Activated T-helper 17 cell treated with anti-CD3 and anti-CD28 coated beads, Interleukin-2, amount 50 U/mL, for 72 hours (primary cell): Measurements from ENCODE around the gene PTPN4. TPM values are rescaled to one million over a fixed set of nuclear protein-coding genes. Genes with fewer than 3 reads are reported as not detected.
A peak's percentile ranks its signal among the peaks of the same experiment; 100 is the strongest.

Experiments
- ATAC-seq: fragments of 150-1000 bp; cut with Tn5 transposase; replicated peaks from 2 replicates; pipeline ENCODE4 v1.10.0; 2021; ENCODE audit warnings: mild to moderate bottlenecking, moderate library complexity
- H3K27ac Mint-ChIP-seq: one replicate; pipeline ENCODE4 v1.8.0; 2022; ENCODE audit warnings: mixed read lengths
- H3K27me3 Mint-ChIP-seq: one replicate; pipeline ENCODE4 v1.8.0; 2022; ENCODE audit warnings: mixed read lengths
- H3K36me3 Mint-ChIP-seq: one replicate; pipeline ENCODE4 v1.8.0; 2022; ENCODE audit warnings: low read depth, mild to moderate bottlenecking, mixed read lengths
- H3K4me1 Mint-ChIP-seq: one replicate; pipeline ENCODE4 v1.8.0; 2022; ENCODE audit warnings: mixed read lengths
- H3K4me3 Mint-ChIP-seq: one replicate; pipeline ENCODE4 v1.8.0; 2022; ENCODE audit warnings: mild to moderate bottlenecking, mixed read lengths
- H3K9me3 Mint-ChIP-seq: one replicate; pipeline ENCODE4 v1.8.0; 2022; ENCODE audit warnings: mixed read lengths
- total RNA-seq, 2 donors: library from RNA; stranded (reverse); gene quantifications; one replicate each; pipeline ENCODE4 v1.2.3, GENCODE V29; 2022

PTPN4 gene
- total RNA-seq, 2 donors from 2014 or later: 34.9 to 49.4 TPM

DNA sequence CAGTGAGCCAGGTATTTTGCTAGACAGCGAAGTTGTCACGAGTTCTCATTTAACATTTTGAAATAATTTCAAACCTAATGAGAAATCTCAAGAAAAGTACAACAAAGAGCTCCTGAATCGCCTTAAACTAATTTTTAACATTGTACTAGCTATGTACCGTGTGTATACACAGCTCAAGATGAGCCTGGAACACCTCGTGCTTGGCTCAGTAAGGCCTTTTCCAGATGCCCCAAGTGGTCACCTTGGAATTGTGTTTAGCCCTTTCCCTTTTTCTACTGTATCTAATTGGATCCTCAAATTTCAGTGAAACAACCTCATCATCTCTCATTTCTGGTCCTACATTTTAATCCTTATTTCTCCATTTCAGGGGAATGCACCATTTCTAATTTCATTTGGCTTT is 7.2 kb downstream of the PTPN4 start:
- no peaks in the 10 kb centered on the region for H3K36me3 Mint-ChIP-seq
- ATAC-seq: no peak
- H3K27me3 Mint-ChIP-seq: no peaks in the 10 kb centered on the region
- H3K4me1 Mint-ChIP-seq: peaks cover 28% of the 10 kb centered on the region
- H3K27ac Mint-ChIP-seq: no peak overlapping the region
- no peak overlapping the region for H3K4me3 Mint-ChIP-seq
- no peaks in the 10 kb centered on the region for H3K9me3 Mint-ChIP-seq

DNA sequence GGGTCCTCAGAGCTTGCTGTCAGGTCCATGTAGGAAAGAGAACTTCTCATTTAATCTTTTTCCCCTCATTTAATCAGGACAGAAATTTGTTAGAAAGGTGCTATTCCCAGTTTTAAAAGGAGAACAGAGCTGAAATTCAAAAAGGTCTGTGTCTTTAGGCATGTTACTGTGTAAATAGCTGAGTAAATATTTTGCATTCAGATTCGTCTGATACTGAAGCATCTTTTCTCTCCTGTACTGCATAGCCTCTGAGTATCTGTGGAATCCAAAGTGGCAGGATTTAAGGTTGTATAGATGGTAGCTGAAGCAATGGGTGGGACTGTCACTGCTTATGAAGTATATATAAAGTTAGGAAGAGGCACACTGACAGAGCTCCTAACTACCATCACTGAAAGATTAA is 9.0 kb downstream of the PTPN4 start:
- Mint-ChIP-seq H3K9me3 (no peaks in the 10 kb centered on the region), H3K27ac (no peak overlapping the region), H3K4me1 (peaks cover 22% of the 10 kb centered on the region), H3K4me3 (no peak overlapping the region), H3K36me3 (no peaks in the 10 kb centered on the region), H3K27me3 (no peaks in the 10 kb centered on the region)
- no peak for ATAC-seq

DNA sequence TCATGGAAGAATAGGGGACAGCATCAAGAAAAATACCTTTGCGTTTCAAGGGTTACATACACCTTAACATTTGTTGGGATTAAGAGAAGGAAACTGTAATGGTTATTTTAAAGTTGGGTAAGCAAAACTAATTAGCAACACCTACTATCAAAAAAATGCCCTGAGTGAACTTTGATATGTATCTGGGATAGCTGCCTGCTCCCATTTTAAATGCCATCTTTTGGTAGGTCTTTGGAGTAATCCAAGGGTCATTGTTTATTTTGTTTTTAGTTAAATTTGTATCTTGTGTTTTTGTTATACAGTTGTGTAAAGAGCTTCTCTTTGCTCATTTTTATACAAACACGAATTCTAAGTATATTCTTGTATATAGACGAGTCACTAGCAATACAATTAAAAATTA is 9.9 kb downstream of the PTPN4 start:
- Mint-ChIP-seq H3K4me3 (no peak overlapping the region), H3K27me3 (no peaks in the 10 kb centered on the region), H3K4me1 (peaks cover 26% of the 10 kb centered on the region), H3K9me3 (no peaks in the 10 kb centered on the region), H3K27ac (no peak overlapping the region), H3K36me3 (no peaks in the 10 kb centered on the region)
- ATAC-seq: no peak

DNA sequence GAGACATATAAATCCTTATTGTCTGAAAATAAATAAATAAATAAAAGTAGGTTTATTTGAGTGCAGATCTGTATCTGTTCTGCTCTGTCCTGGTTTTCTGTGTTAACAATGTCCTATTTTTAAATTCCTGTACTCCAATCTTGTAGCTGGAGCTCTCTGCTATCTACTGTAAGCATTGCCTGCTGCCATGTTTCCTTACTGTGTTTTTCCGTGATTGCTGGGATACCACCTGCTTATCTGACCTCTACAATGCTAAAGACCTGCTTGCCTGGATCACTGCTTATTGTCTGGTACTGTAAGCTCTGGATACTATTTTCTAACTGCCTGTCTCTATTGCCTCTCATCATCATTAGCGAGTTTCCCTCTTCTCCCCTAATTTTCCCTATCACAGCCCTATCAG is 11.6 kb downstream of the PTPN4 start:
- H3K4me1 Mint-ChIP-seq: peaks cover 22% of the 10 kb centered on the region
- H3K27me3 Mint-ChIP-seq: no peaks in the 10 kb centered on the region
- ATAC-seq: no peak
- H3K27ac Mint-ChIP-seq: no peak overlapping the region
- no peaks in the 10 kb centered on the region for H3K9me3 Mint-ChIP-seq
- no peaks in the 10 kb centered on the region for H3K36me3 Mint-ChIP-seq
- no peak overlapping the region for H3K4me3 Mint-ChIP-seq

DNA sequence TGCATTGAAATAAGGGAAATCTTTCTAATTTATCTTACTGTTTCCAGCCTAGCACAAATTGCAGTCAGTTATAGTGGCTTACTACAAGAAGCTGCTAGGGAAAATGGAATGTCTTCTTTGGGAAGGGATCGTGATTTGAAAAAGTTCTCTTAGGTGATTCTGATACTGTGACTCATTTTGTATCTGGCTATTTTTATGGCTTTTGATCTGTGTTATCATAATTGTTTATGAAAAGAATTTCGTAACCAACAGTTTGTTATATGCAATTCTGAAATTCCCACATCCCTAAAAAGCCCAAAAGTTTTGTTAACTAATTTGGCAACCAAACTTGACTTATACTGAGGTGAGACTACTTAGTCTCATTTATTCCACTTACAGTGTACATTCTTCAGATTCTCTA is 12.4 kb downstream of the PTPN4 start:
- Mint-ChIP-seq H3K4me3 (no peak overlapping the region), H3K27me3 (no peaks in the 10 kb centered on the region), H3K27ac (no peak overlapping the region), H3K36me3 (no peaks in the 10 kb centered on the region), H3K9me3 (no peaks in the 10 kb centered on the region), H3K4me1 (peaks cover 26% of the 10 kb centered on the region)
- no peak for ATAC-seq

DNA sequence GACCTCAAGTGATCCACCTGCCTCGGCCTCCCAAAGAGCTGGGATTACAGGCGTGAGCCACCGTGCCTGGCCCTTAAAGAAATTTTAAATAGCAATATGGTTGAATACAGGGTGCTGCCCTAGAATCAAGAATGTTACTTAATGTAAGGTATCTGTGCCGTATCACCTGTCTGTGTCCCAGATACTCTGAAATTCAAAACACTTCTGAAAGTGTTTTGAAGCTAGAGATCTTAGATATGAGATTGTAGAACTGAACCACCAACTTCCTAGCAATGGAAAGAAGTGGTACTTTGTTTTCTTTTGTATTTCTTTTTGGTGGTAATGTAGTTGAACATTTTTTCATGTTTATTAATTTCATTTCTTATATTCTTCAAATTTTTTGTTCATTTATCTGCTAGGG is 13.0 kb downstream of the PTPN4 start:
- peak; percentile 75 for ATAC-seq
- H3K36me3 Mint-ChIP-seq: no peaks in the 10 kb centered on the region

DNA sequence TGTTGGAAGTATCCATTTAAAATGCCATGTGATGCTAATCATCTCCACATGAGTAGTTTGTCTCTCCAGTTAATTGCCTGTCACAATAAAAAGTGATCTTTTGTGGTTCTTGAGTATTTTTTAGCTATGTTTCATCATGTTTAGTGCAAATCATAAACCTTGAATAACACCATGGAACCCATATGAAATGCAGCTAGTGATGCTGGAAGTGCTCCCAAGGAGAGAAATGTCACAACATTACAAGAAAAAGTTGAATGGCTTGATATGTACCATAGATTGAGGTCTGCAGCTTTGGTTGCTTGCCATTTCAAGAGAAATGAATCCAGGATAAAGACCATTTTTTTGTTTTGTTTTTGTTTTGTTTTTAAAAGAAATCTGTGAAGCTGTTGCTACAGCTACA is 14.3 kb downstream of the PTPN4 start:
- ATAC-seq: no peak
- no peaks in the 10 kb centered on the region for H3K27me3 Mint-ChIP-seq

More for the DNA sequence above, 13.0 kb downstream of the PTPN4 start:
- H3K9me3 Mint-ChIP-seq: no peaks in the 10 kb centered on the region
- H3K27ac Mint-ChIP-seq: peak overlapping the region; percentile 53
- peaks cover 27% of the 10 kb centered on the region for H3K4me1 Mint-ChIP-seq
- H3K4me3 Mint-ChIP-seq: peak overlapping the region; percentile 44
- H3K27me3 Mint-ChIP-seq: no peaks in the 10 kb centered on the region

DNA sequence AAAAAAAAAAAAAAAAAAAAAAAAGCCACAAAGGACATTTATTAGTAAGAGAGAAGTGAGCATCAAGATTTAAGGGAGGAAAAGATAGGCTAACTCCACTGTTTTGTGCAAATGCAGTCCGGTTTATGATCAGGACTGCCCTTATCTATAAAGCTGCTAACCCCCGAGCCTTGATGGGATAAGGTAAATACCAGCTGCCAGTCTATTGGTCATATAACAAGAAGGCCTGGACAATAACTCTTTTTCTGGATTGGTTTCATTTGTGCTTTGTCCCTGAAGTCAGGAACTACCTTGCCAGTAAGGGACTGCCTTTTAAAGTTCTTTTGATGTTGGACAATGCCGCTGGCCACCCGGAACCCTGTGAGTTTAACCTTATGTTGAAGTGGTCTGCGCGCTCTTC is 15.4 kb downstream of the PTPN4 start:
- no peaks in the 10 kb centered on the region for H3K27me3 Mint-ChIP-seq
- no peak overlapping the region for H3K27ac Mint-ChIP-seq
- H3K4me1 Mint-ChIP-seq: peaks cover 29% of the 10 kb centered on the region
- no peak overlapping the region for H3K4me3 Mint-ChIP-seq
- H3K9me3 Mint-ChIP-seq: no peaks in the 10 kb centered on the region
- no peak for ATAC-seq
- H3K36me3 Mint-ChIP-seq: no peaks in the 10 kb centered on the region

More for the DNA sequence above, 14.3 kb downstream of the PTPN4 start:
- Mint-ChIP-seq H3K9me3 (no peaks in the 10 kb centered on the region), H3K4me3 (no peak overlapping the region), H3K36me3 (no peaks in the 10 kb centered on the region), H3K27ac (no peak overlapping the region), H3K4me1 (peaks cover 27% of the 10 kb centered on the region)

DNA sequence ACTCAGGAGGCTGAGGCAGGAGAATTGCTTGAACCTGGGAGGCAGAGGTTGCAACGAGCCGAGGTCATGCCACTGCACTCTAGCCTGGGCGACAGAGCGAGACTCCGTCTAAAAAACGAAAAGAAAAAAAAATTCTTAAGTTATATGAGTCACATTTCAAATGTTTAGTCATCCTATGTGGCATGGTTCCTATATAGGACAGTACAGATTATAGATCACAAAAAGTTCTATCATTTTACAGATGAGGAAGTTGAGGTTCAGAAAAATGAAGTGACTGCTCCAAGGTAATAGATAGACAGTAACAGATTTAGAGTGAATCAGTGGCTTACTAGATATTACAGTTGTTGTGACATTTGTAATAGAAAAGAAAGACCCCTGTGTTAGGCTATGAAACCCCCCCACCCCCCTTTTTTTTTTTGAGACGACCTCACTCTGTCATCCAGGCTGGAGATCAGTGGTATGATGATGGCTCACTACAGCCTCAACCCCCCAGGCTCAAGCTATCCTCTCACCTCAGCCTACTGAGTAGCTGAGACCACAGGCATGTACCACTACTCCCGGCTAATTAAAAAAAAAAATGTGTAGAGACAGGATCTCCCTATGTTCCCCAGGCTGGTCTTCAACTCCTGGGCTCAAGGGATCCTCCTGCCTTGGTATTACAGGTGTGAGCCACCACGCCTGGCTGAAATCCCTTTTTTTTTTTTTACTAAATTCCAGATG is 22.7 kb downstream of the PTPN4 start:
- no peaks in the 10 kb centered on the region for H3K9me3 Mint-ChIP-seq
- H3K36me3 Mint-ChIP-seq: no peaks in the 10 kb centered on the region
- H3K4me3 Mint-ChIP-seq: peak overlapping the region; percentile 52
- ATAC-seq: peak; percentile 93
- peaks cover 32% of the 10 kb centered on the region for H3K4me1 Mint-ChIP-seq
- H3K27ac Mint-ChIP-seq: peak overlapping the region; percentile 75
- H3K27me3 Mint-ChIP-seq: no peaks in the 10 kb centered on the region

DNA sequence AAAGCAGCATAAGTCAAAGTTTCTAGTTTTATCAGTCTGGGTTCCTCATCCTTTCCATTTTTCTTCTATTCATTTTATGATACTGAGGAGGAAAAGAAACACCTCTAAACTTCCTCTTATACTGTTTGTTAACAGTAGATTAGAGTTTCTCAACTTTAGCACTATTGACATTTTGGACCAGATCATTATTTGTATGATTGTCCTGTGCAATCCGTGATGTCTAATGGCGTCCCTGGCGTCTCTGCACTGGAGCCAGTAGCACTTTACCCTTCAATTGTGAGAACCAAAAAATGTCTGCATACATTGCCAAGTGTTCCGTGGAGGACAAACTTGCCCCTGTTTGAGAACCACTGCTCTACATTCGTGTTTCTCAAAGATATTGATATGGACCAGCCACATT is 25.2 kb downstream of the PTPN4 start:
- H3K9me3 Mint-ChIP-seq: no peaks in the 10 kb centered on the region
- H3K4me1 Mint-ChIP-seq: peaks cover 32% of the 10 kb centered on the region
- H3K27me3 Mint-ChIP-seq: no peaks in the 10 kb centered on the region
- no peak for ATAC-seq
- peaks cover 10% of the 10 kb centered on the region for H3K36me3 Mint-ChIP-seq
- no peak overlapping the region for H3K4me3 Mint-ChIP-seq
- no peak overlapping the region for H3K27ac Mint-ChIP-seq

DNA sequence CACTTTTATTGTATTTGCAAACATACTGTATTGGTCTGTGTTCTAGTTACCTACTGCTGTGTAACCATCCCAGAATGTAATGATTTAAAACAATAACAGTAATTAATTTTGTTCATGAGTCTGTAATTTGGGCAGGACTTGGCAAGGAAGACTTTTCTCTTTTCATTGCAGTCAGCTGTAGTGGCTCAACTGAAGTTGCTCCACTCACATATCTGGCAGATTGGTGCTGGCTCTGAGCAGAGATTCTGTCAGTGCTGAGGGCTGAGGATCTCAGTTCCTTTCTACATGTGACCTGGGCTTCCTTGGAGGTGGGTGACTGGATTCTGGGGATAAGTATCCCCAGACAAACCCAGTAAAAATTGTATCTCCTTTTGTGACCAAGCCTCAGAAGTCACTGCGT is 26.6 kb downstream of the PTPN4 start:
- H3K36me3 Mint-ChIP-seq: peaks cover 24% of the 10 kb centered on the region
- peaks cover 3% of the 10 kb centered on the region for H3K9me3 Mint-ChIP-seq
- ATAC-seq: no peak
- H3K27ac Mint-ChIP-seq: peak overlapping the region; percentile 32
- no peaks in the 10 kb centered on the region for H3K27me3 Mint-ChIP-seq
- peaks cover 25% of the 10 kb centered on the region for H3K4me1 Mint-ChIP-seq
- H3K4me3 Mint-ChIP-seq: peak overlapping the region; percentile 28

DNA sequence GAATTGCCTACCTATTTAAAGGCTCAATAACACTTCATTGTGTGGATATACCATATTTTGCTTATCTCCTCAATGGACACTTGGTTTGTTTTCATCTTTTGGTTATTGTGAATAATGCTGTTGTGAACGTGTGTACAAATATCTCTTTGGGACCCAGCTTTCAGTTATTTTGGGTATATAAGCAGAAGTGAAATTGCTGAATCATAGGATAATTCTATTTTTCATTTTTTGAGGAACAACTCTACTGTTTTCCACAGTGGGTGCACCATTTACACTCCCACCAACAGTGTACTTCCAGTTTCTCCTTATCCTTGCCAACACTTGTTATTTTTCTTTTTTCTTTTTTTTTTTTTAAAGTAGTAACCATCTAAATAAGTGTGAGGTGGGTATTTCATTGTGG is 29.0 kb downstream of the PTPN4 start:
- no peak overlapping the region for H3K27ac Mint-ChIP-seq
- ATAC-seq: no peak
- peaks cover 46% of the 10 kb centered on the region for H3K36me3 Mint-ChIP-seq
- no peak overlapping the region for H3K4me3 Mint-ChIP-seq
- H3K4me1 Mint-ChIP-seq: peaks cover 19% of the 10 kb centered on the region
- H3K27me3 Mint-ChIP-seq: no peaks in the 10 kb centered on the region
- H3K9me3 Mint-ChIP-seq: peaks cover 8% of the 10 kb centered on the region

DNA sequence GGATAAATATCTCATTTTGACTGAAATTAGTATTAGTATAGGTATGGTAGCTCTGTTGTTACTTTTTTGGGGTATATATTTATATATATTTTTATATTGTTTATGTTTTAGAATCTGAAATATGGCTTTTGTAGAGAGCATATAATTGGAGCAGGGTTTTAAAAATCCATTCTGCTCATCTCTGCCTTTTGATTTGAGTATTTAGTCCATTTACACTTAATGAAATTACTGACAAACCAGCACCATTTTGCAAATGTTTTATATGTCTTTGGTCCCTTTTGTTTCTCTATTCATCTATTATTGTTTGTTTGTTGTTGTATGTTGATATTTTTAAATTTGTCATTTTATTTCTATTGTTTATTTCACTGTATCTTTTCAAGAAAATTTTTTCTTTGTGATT is 30.7 kb downstream of the PTPN4 start:
- Mint-ChIP-seq H3K27me3 (no peaks in the 10 kb centered on the region), H3K4me3 (no peak overlapping the region), H3K4me1 (peaks cover 14% of the 10 kb centered on the region), H3K9me3 (peaks cover 8% of the 10 kb centered on the region), H3K36me3 (peaks cover 46% of the 10 kb centered on the region), H3K27ac (no peak overlapping the region)
- no peak for ATAC-seq

DNA sequence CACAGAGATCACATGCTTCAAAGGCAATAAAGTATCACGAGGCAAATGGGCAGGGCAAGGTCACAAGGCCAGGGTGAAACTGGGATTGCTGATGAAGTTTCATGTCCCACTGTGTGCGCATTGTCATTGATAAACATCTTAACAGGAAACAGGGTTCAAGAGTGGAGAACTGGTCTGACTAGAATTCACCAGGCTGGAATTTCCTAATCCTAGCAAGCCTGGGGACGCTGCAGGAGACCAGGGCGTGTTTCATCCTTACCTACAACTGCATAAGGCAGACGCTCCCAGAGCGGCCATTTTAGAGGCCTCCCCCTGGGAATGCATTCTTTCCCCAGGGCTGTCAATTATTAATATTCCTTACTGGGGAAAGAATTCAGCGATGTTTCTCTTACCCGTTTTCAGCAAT is 33.2 kb downstream of the PTPN4 start:
- Mint-ChIP-seq H3K36me3 (peaks cover 46% of the 10 kb centered on the region), H3K27me3 (no peaks in the 10 kb centered on the region), H3K4me3 (no peak overlapping the region), H3K9me3 (peaks cover 8% of the 10 kb centered on the region), H3K4me1 (peaks cover 4% of the 10 kb centered on the region), H3K27ac (no peak overlapping the region)
- no peak for ATAC-seq

DNA sequence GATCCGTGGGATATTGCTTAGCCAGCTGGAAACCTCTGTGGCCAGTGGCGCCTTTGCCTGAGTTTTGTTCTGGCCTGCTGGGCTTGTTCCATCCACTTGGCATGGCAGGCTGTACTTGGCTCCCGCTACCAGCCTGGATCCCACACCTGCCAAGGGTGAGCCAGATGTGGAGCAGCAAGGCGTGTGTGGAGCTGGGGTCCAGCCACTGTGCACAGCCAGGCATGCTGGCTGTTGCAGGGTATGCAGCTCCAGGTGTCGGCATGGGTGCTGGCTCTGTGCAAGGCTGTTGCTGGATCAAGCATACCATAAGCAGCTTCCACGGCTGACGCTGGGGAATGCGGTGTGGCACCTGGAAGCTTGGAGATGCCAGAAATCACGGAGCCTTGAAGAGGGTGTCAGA is 34.5 kb downstream of the PTPN4 start:
- peaks cover 4% of the 10 kb centered on the region for H3K4me1 Mint-ChIP-seq
- H3K36me3 Mint-ChIP-seq: peaks cover 43% of the 10 kb centered on the region
- no peak overlapping the region for H3K27ac Mint-ChIP-seq
- peaks cover 8% of the 10 kb centered on the region for H3K9me3 Mint-ChIP-seq
- no peak overlapping the region for H3K4me3 Mint-ChIP-seq
- no peak for ATAC-seq
- no peaks in the 10 kb centered on the region for H3K27me3 Mint-ChIP-seq
